HG03135 (cell line): ENCODE data around the gene LMBR1.

ENCODE experiments used
- ATAC-seq: cut with Tn5 transposase; IDR thresholded peaks from one replicate; pipeline ENCODE4 v1.9.1; 2021; ENCODE audit warnings: mild to moderate bottlenecking, moderate library complexity; ENCODE audit not compliant: unreplicated experiment

LMBR1 gene

DNA sequence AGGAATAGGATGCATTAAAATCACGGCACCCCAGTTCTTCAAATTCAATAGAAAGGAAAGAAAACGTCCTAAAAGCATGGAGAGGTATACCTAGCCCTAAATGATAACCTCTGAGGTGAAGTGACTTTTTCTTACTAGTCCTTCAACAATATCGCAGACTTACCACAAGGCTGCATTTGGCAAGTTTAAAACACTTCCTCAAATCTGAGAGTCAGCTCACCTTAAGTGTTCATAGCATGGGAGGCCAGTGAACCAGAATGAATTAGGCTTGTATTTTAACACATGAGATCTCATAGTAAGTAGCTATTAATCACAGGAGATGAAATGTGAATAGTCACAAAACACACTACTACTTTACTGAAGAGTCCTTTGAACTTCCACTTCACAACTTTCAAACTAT lies 128.2 kb downstream of the LMBR1 start:
- ATAC-seq = no peak

DNA sequence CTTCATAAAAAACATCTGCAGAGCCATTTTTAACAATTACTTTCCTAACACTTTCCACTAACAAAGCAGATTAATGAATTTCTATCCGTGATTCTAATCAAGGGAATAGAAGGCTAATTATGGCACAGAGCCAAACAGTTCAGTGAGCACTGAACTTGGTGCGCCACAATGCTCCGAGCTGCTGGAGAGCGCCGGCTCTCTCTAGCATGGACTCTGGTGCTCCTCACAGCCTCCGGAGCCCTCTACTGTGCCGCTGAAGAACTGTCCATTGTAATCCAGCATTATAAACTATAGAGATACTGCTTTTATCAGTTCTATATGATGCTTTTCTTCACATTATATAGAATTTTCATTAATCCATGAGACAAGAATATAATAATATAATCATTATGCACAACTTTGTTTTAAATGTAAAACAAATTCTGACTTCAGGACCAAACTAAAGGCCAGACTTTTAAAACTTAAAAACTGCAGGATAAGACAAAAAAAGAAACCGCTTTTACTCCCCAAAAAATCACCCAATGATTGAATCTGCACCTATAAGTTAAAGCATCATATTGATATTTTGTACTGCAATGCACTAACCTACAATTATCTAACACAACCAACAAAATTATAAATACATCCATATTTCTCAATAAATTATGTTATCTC lies 128.8 kb downstream of the LMBR1 start:
- ATAC-seq = no peak

DNA sequence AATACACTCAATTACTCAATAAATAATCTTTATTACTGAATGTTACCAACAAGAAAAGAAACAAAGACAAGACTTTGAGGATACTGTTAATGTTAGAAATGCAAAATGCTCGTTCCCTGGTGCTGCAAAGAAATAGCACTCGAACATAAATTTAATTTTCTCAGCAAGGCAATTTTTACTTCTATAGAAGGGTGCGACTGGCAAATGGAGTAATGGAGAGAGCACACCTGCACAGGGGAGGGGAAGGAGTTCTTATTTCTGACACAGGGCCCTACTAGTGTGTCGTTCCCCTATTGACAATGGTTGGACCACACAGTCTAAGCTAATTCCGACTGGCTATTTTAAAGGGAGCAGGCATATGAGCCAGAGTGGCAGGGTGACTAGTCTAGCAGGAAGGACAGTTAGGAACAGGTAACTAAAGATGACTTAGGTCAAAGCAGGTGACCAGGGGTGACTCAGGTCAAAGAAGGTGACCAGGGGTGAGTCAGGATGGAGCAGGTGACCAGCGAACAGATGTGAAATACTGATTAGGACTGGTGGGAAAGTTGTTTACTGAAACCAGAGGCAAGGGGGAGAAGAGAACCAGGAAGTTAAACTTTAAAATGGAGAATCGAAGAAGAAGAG lies 133.3 kb downstream of the LMBR1 start:
- ATAC-seq = no peak

GRCh38 chr7:156759143-156759542 lies 133.8 kb downstream of the LMBR1 start:
- no peak for ATAC-seq

- ATAC-seq = no peak
Observed at GRCh38 chr7:156754201-156754600, 138.8 kb downstream of the LMBR1 start.

GRCh38 chr7:156753630-156754029 lies 139.4 kb downstream of the LMBR1 start:
- no peak for ATAC-seq

GRCh38 chr7:156753229-156753560 lies 139.8 kb downstream of the LMBR1 start:
- ATAC-seq = no peak

GRCh38 chr7:156752367-156753228 lies 140.4 kb downstream of the LMBR1 start:
- no peak for ATAC-seq

GRCh38 chr7:156751319-156751718 lies 141.7 kb downstream of the LMBR1 start:
- ATAC-seq = no peak

DNA sequence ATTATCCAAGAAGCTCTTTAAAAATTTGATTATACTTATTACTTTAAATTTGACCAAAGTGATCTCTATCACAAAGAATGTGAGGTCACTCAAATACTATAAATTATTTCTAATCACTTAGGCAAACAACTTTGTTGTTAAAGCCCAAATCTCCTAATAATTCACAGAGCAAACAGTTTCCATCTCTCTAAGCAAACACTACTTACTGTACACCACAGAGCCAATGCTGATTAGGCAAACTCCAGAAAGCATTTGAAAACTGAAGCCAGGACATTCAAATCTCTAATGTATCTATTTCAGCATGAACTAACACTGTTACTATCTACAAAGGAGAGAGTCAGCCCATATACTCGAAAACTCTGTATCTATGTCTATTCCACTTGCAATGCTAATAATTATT lies 145.3 kb downstream of the LMBR1 start:
- no peak for ATAC-seq

DNA sequence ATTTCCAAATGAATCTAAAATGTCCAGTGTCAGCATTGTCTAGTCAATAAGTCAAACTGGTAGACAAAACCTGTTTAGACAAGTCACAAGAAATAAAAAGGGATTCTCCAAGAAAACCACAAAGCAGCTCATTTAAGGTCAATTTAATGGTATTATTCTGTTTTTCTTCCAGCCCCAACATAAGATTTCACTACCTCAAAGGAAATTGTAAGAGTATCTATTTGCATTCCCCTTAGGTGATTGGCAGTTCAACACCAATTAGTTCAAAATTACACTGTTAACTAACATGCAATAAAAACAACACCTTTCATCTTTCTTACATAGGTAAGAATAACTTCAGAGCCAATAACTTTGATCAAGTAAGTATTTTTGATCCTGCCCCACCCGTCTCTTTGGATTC lies 146.1 kb downstream of the LMBR1 start:
- ATAC-seq = no peak

- no peak for ATAC-seq
Observed at GRCh38 chr7:156739596-156739995, 153.4 kb downstream of the LMBR1 start.

DNA sequence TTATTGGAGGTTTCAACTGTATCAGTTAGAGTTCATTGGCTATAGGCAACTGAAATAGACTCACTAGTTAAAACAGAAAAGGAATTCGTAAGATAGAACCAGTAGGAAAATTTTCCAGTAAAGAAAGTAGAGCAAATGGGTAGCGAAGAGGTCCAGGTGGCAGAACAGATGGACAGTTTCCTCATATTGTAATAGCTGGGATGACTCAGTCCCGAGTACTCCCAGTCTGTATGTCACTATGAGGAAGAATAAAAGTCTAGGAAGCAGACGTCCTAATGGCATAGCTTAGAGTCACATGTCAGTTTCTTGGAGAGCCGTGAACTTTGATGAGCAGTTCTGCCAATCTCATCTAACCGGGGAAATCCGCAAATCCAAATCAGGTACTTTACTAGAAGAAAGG lies 157.1 kb downstream of the LMBR1 start:
- no peak for ATAC-seq

GRCh38 chr7:156733638-156734037 lies 159.3 kb downstream of the LMBR1 start:
- ATAC-seq = no peak

GRCh38 chr7:156732091-156732625 lies 160.8 kb downstream of the LMBR1 start:
- no peak for ATAC-seq

- no peak for ATAC-seq
Observed at GRCh38 chr7:156731651-156732050, 161.3 kb downstream of the LMBR1 start.

- no peak for ATAC-seq
Observed at GRCh38 chr7:156725936-156726335, 167.0 kb downstream of the LMBR1 start.

DNA sequence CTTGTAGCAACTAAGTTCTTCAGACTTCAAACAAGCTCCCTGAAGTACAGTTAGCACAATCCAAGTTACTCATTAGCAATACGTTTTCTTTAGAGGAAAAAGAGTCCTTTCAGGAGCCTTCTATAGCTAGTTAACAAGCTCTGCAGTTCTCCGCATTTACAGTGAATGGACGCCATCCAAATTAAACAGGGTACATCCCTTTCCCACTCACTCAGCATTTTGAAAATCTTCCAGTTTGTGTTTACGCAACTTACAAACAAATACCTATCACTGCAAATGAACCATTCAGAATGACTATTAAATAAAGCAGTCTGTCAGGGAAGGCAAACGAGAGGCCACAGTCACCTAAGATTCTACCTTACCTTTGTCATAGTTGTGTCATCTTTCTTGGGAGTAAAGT lies 167.9 kb downstream of the LMBR1 start:
- ATAC-seq = no peak

- ATAC-seq = no peak
Observed at GRCh38 chr7:156722043-156722826, 170.7 kb downstream of the LMBR1 start.

GRCh38 chr7:156703773-156704482 lies 189.1 kb downstream of the LMBR1 start:
- ATAC-seq = no peak
